HAP-1 (cell line): ENCODE results near the gene MTO1.
"Not testable (repeated sequence)": the region's sequence is repeated elsewhere in the genome, so short reads cannot be mapped to it uniquely, and the experiment has no call there.

Experiments
- DNase-seq, 2 experiments: peaks; one replicate each; pipeline ENCODE4 v3.0.0-alpha.2; 2016 to 2020; ENCODE audit warnings: low spot score in 2 of 2
- H3K27me3 ChIP-seq: fragments of 250-450 bp; sonication (Bioruptor Pico); 2 replicates; pipeline ENCODE4 v1.5.1; 2020; ENCODE audit warnings: low read depth, mild to moderate bottlenecking, moderate library complexity
- H3K36me3 ChIP-seq: fragments of 250-450 bp; sonication (Bioruptor Pico); replicated peaks from 2 replicates; pipeline ENCODE4 v1.5.1; 2020; ENCODE audit warnings: mild to moderate bottlenecking
- H3K4me1 ChIP-seq: fragments of 250-450 bp; sonication (Bioruptor Pico); 2 replicates; pipeline ENCODE4 v1.5.1; 2020; ENCODE audit warnings: mild to moderate bottlenecking
- H3K4me3 ChIP-seq: fragments of 250-450 bp; sonication (Bioruptor Pico); 2 replicates; pipeline ENCODE4 v1.5.1; 2020; ENCODE audit warnings: mild to moderate bottlenecking, moderate library complexity
- H3K9me3 ChIP-seq: fragments of 250-450 bp; sonication (Bioruptor Pico); 2 replicates; pipeline ENCODE4 v1.5.1; 2020; ENCODE audit warnings: mild to moderate bottlenecking, moderate library complexity
- in situ Hi-C: fragments of 300-500 bp; cut with MboI; formaldehyde crosslinking; loops from 3 replicates; pipeline ENCODE4 v1.14.3; 2020; ENCODE audit warnings: low sequenced_read_pairs, inconsistent platforms, mixed read lengths

The MTO1 gene, protein sequence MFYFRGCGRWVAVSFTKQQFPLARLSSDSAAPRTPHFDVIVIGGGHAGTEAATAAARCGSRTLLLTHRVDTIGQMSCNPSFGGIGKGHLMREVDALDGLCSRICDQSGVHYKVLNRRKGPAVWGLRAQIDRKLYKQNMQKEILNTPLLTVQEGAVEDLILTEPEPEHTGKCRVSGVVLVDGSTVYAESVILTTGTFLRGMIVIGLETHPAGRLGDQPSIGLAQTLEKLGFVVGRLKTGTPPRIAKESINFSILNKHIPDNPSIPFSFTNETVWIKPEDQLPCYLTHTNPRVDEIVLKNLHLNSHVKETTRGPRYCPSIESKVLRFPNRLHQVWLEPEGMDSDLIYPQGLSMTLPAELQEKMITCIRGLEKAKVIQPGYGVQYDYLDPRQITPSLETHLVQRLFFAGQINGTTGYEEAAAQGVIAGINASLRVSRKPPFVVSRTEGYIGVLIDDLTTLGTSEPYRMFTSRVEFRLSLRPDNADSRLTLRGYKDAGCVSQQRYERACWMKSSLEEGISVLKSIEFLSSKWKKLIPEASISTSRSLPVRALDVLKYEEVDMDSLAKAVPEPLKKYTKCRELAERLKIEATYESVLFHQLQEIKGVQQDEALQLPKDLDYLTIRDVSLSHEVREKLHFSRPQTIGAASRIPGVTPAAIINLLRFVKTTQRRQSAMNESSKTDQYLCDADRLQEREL

DNA sequence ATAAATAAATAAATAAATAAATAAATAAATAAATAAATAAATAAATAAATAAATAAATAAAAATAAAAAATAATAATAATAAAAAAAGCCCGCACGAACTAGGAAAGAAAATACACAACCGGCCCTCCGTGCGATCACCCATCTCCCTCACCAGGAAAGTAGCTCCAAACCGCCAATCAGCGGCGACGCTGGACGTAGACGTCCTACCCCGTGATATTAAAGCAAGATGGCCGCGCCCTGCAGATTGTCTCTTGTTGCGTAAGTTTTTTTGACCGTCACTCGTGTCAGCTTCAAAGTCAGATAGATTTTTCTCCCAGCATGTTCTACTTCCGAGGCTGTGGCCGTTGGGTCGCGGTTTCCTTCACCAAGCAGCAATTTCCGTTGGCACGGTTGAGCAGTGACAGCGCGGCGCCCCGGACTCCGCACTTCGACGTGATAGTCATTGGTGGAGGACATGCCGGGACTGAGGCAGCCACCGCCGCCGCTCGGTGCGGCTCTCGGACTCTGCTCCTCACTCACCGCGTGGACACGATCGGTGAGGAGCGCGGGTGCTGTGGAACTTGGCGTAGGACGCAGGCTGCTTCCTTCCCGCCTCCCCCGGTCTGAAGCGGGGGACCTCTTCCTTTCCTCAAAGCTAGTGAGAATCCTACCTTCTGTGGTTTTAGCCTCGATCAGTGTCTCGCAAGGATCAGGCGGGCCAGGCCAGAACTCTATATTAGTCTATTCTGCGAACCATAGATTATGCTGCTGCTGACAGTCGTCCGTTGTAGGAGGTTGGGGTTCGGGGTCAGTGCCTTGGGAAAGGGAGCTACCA lies at the start of gene MTO1:
TSS of gene MTO1 (plus strand) at position 201 of the 814 bp plus-strand sequence. CDS start at position 319, 118 bp downstream.
- H3K36me3 ChIP-seq, result peaks cover 17% of the 10 kb centered on the region
- peak within 1 kb of the TSS; percentile 99 for H3K4me3 ChIP-seq
- in situ Hi-C loops, result no loop called here
- DNase-seq, result peak; percentile 81 to 90
- H3K9me3 ChIP-seq, result 0 out of 2 replicates have a peak, but pooled peaks cover 3% of the 10 kb centered on the region
- no peaks in the 10 kb centered on the region for H3K27me3 ChIP-seq
- peaks cover 12% of the 10 kb centered on the region for H3K4me1 ChIP-seq

DNA sequence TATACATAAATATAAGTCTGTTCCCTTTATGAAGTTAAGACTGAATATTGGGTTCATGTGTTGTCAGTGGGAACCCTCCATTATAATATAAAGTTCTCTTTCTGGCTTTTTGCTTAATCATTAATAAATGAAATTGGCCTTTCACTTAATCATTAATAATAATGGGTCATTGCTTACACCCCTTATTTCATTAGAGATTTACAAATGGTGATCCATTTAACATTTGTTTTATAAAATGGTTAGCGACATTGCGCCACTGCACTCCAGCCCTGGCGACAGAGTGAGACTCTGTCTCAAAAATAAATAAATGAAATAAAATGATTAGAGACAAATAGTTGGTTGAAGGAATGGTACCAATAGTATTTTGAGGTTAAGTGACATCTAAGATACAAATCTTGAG lies 48.4 kb upstream of the MTO1 start:
- Histone ChIP-seq H3K9me3 (no peaks in the 10 kb centered on the region), H3K4me3 (no peak overlapping the region), H3K36me3 (no peaks in the 10 kb centered on the region), H3K4me1 (no peaks in the 10 kb centered on the region), H3K27me3 (no peaks in the 10 kb centered on the region)
- DNase-seq, result no peak
- in situ Hi-C loops, result no loop called here

- DNase-seq, result no peak
- in situ Hi-C loops, result no loop called here
- no peaks in the 10 kb centered on the region for H3K27me3 ChIP-seq
- no peaks in the 10 kb centered on the region; the same call in 1 of the 2 replicates for H3K36me3 ChIP-seq
- H3K9me3 ChIP-seq, result no peaks in the 10 kb centered on the region
- H3K4me1 ChIP-seq, result no peaks in the 10 kb centered on the region
- no peak overlapping the region for H3K4me3 ChIP-seq
Observed at GRCh38 chr6:73418081-73418741, 43.3 kb upstream of the MTO1 start.

GRCh38 chr6:73421534-73421933 lies 40.0 kb upstream of the MTO1 start:
- Histone ChIP-seq H3K27me3 (no peaks in the 10 kb centered on the region), H3K4me1 (no peaks in the 10 kb centered on the region), H3K36me3 (peaks cover 3% of the 10 kb centered on the region; the same call in 1 of the 2 replicates), H3K4me3 (no peak overlapping the region), H3K9me3 (no peaks in the 10 kb centered on the region)
- in situ Hi-C loops, result no loop called here
- DNase-seq, result no peak

DNA sequence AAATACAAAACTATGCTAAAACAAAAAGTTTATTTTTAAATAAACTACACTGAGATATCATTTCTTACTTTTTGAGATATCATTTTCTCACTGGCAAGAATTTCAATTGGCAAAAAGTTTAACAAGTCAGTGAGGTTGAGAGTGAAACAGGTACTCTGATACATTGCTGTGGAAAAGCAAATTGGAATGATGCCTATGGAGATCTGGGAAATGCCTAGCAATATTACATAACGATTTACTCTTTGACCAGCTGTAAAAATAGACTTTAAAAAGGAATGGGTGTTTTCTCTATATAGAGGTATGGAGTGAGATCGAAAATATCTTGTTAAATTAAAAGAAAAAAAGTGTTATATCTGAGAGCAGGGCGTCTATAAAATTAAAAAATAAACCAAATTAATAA lies 26.3 kb upstream of the MTO1 start:
- in situ Hi-C loops, result no loop called here

GRCh38 chr6:73443555-73443954 lies 18.0 kb upstream of the MTO1 start:
- no peak for DNase-seq
- in situ Hi-C loops, result no loop called here
- Histone ChIP-seq H3K4me1 (no peaks in the 10 kb centered on the region), H3K4me3 (no peak overlapping the region), H3K27me3 (no peaks in the 10 kb centered on the region), H3K9me3 (no peaks in the 10 kb centered on the region), H3K36me3 (peaks cover 3% of the 10 kb centered on the region; the same call in 1 of the 2 replicates)

More for the DNA sequence above, 26.3 kb upstream of the MTO1 start:
- no peaks in the 10 kb centered on the region for H3K9me3 ChIP-seq
- DNase-seq, result no peak
- H3K36me3 ChIP-seq, result peaks cover 10% of the 10 kb centered on the region
- no peaks in the 10 kb centered on the region for H3K4me1 ChIP-seq
- no peaks in the 10 kb centered on the region for H3K27me3 ChIP-seq
- H3K4me3 ChIP-seq, result no peak overlapping the region

- H3K4me1 ChIP-seq, result peaks cover 12% of the 10 kb centered on the region
- H3K9me3 ChIP-seq, result 0 out of 2 replicates have a peak, but pooled peaks cover 2% of the 10 kb centered on the region
- no peaks in the 10 kb centered on the region; the same call in 1 of the 2 replicates for H3K27me3 ChIP-seq
- no peaks in the 10 kb centered on the region for H3K36me3 ChIP-seq
- peak; percentile 47 to 57 for DNase-seq
- H3K4me3 ChIP-seq, result peak overlapping the region; percentile 32
- in situ Hi-C loops, result no loop called here
Observed at GRCh38 chr6:73451223-73452106, 10.1 kb upstream of the MTO1 start.

- in situ Hi-C loops, result no loop called here
- peak within 1 kb of the TSS; percentile 32 for H3K4me3 ChIP-seq
- 0 out of 2 replicates have a peak, but pooled peaks cover 2% of the 10 kb centered on the region for H3K9me3 ChIP-seq
- H3K4me1 ChIP-seq, result peaks cover 12% of the 10 kb centered on the region
- peak; percentile 20 to 69 for DNase-seq
- no peaks in the 10 kb centered on the region for H3K36me3 ChIP-seq
- H3K27me3 ChIP-seq, result no peaks in the 10 kb centered on the region; the same call in 1 of the 2 replicates
Observed at GRCh38 chr6:73452107-73452461, 9.5 kb upstream of the MTO1 start, which contains the start of gene CGAS. CGAS (minus strand) TSS chr6:73452297; CDS start chr6:73452181, 116 bp downstream.

- peaks cover 19% of the 10 kb centered on the region for H3K4me1 ChIP-seq
- in situ Hi-C loops, result no loop called here
- H3K9me3 ChIP-seq, result no peaks in the 10 kb centered on the region
- no peak for DNase-seq
- no peaks in the 10 kb centered on the region; the same call in 1 of the 2 replicates for H3K27me3 ChIP-seq
- H3K36me3 ChIP-seq, result no peaks in the 10 kb centered on the region
- H3K4me3 ChIP-seq, result no peak overlapping the region
Observed at GRCh38 chr6:73455865-73456629, 5.5 kb upstream of the MTO1 start.

DNA sequence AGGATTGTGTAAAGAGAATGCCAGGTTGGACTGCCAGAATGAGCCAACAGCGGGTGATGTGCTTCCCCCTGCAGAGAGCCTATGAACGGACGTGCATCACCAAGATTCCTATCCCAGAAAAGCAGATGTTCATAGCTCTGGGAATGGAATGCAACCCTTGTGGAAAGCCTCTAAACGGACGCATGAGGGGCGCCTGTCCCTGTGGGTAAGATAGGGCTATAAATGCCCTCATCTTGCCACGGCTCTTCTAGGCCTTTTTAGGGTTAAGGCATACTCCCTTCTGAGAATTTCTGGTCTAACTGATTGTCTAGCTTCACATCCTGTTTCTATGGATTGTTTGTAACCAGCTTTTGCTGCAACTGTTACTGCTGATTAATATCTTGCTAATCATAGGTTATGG lies 2.1 kb upstream of the MTO1 start:
- in situ Hi-C loops, H3K36me3 ChIP-seq, H3K9me3 ChIP-seq, DNase-seq, H3K4me3 ChIP-seq, H3K27me3 ChIP-seq: not testable (repeated sequence)
- peaks cover 12% of the 10 kb centered on the region for H3K4me1 ChIP-seq

DNA sequence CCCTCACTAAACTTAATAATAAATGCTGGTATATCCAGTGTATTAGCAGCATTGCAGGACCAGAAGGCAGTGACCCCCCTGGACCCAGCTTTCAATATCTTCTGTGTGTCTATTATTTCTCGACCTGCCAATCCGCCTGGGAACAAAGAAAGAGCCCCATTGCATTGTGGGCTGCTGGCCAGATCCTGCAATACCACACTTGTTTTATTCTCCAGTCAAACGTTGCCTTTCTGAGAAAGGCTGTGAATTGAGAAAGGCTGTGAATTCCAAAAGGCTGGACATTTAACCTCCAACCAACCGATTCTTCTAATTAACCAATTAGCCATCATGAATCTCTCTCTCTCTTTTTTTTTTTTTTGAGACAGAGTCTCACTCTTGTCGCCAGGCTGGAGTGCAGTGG lies 1.5 kb upstream of the MTO1 start:
- in situ Hi-C loops, result no loop called here
- Histone ChIP-seq H3K27me3 (no peaks in the 10 kb centered on the region), H3K4me3 (no peak overlapping the region), H3K9me3 (0 out of 2 replicates have a peak, but pooled peaks cover 3% of the 10 kb centered on the region), H3K36me3 (peaks cover 9% of the 10 kb centered on the region), H3K4me1 (peaks cover 12% of the 10 kb centered on the region)
- peak; percentile 22 to 45 for DNase-seq
